ENCODE measurements around the gene BANP.
"Not testable (repeated sequence)": the region's sequence is repeated elsewhere in the genome, so short reads cannot be mapped to it uniquely, and the experiment has no call there.

BANP gene

DNA sequence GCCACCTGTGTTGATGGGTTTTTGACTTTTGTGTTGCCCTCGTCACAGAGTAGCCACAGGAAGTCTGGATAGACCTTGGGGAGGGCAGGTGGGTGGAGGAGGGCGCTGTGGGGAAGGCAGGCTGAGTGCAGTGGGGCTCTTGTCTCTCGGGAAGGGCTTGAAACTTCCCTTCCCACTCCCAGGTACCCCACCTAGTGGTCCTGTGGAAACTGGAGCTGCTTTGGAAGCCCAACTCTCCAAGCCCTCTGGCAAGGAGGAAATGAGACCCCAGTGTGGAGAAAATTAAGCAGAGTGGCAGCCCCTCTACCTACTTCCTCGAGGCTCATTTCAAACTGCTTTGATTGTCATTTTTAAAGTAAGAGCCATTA lies 24.1 kb upstream of the BANP start:
- DNase-seq (ENCODE audit: low read depth) = no peak

DNA sequence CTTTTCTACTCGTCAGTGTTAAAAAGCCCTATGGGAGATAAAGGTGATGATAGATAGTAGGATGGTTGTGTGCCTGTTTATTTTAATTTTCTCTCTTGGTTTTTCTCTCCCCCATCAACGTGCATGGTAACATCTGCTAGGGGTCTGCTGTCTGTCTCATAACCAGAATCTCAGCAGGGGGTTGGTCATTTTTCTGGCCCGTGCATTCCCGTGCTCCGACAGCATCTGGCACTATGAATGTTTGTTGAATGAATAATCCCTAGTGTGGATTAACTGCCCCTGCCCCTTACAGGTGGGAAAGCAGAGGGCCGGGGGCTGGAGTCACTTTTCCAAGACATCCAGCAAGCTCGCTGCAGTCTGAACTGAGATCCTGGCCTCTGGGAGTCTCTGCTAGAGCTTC lies 21.2 kb upstream of the BANP start:
- DNase-seq (ENCODE audit: low read depth) = no peak

DNA sequence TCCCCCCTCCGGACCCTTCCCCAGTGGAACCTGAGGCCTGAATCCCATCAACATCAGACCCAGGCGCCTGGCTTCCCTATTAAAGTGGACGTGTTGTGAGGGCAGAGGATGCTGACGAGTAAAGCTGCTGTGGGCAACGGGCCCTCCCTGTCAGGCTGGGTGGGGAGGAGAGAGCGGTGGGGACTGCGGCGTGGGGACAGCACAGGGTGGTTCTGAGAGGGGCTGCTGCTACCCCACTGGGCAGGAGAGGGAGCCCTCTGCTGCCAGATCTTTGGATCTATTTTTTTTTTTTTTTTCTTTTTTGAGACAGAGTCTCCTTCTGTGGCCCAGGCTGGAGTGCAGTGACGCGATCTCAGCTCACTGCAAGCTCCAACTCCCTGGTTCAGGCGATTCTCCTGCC lies 20.8 kb upstream of the BANP start:
- no peak for DNase-seq (ENCODE audit: low read depth)

DNA sequence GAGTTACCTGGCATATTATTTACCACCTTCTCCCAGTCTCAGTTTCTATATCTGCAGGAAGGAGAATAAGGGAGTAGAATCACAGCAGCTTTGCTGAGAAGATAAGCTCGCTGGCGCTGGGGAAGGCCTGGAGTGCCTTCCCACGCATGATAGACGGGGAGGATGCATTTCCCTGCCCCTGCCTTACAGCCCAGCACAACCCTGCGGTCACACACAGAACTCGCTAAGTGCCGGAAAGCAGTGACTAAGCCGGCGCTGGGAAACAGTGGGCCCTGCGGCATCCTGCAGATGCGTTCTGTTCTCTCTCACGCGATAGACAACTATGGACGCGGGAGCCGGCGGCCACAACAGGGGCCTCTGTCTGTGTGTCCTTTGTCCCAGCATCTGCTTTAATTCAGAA lies 19.7 kb upstream of the BANP start:
- no peak for DNase-seq (ENCODE audit: low read depth)

DNA sequence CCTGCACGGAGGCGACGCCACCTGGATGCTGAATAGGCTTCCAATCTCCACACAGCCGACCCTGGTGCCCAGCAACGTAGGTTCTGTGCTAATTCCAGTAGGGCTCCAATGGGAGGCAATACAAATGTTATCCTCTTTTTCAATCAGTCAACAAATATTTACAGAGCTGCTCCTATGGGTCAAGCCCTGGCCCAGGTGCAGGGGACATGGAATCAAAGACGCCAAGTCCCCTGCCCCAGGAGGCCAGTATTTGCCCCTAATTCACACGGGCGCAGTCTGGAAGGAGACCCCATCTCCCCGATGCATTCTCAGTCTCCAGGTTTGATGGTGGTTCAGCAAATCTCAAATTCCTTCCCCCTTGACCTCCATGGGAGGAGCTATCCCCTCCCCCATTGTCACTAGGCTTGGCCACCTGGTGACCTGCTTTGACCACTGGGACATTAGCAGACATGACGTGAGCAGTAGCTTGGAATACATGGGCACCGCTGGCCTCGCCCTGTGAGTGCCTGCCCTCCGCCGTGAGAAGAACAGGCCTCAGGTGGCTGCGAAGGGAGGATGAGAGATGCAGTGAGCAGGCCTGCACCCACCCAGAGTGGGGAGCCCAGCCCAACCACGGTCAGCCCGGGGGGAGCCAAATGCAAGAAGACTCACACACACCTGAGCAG lies 18.6 kb upstream of the BANP start:
- DNase-seq (ENCODE audit: low read depth) = not testable (repeated sequence)

DNA sequence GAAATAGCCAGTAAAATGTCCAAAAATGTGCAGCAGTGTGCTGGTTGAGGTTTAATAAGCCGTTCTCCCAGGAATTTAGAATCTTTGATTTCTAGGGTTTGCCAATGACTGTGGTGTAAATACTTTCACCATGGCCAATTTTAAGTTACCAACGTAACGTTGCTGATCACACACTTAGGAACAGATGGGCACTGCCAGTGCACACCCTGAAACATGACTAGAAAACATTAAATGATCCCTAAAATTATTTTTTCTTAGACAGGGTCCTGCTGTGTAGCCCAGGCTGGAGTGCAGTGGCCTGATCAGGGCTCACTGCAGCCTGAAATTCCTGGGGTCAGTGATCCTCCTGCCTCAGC lies 18.1 kb upstream of the BANP start:
- DNase-seq (ENCODE audit: low read depth) = no peak

DNA sequence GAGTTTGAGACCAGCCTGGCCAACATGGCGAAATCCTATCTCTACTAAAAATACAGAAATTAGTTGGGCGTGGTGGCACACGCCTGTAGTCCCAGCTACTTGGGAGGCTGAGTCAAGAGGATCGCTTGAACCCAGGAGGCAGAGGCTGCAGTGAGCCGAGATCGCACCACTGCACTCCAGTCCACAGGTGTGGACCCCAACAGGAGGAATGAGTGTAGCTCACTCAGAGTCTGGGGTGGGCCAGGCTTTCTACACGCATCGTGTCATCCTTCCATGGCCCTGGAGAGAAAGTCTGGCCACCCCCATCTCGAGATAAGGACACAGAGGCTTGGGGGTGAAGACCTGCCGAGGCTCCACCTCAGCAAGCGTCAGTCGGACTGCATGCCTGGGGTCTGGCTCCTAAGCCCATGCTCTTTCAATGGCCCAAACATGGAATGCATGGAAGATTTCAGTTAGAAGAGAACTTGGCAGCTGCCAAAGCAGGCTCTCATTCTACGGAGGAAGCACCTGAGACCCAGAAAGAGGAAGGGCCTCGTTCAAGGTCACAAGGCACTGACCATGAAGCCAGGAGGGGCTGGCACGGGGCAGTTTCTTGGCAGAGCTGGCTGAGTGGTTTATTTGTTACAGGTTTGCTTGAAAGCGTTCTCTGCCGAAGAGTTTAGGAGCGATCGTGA lies 16.3 kb upstream of the BANP start:
- not testable (repeated sequence) for DNase-seq (ENCODE audit: low read depth)

DNA sequence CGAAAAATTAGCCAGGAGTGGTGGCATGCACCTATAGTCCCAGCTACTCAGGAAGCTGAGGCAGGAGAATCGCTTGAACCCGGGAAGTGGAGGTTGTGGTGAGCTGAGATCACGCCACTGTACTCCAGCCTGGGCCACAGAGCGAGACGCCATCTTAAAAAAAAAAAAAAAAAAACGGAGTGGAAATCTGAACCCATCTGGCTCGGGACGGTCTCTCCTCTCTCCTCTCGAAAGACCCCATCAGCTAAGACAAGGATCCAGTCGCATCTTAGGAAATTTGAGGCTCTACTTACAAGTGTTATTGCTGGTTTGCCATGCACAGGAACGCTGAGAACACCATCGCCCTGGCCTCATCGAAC lies 15.2 kb upstream of the BANP start:
- DNase-seq (ENCODE audit: low read depth) = not testable (repeated sequence)

DNA sequence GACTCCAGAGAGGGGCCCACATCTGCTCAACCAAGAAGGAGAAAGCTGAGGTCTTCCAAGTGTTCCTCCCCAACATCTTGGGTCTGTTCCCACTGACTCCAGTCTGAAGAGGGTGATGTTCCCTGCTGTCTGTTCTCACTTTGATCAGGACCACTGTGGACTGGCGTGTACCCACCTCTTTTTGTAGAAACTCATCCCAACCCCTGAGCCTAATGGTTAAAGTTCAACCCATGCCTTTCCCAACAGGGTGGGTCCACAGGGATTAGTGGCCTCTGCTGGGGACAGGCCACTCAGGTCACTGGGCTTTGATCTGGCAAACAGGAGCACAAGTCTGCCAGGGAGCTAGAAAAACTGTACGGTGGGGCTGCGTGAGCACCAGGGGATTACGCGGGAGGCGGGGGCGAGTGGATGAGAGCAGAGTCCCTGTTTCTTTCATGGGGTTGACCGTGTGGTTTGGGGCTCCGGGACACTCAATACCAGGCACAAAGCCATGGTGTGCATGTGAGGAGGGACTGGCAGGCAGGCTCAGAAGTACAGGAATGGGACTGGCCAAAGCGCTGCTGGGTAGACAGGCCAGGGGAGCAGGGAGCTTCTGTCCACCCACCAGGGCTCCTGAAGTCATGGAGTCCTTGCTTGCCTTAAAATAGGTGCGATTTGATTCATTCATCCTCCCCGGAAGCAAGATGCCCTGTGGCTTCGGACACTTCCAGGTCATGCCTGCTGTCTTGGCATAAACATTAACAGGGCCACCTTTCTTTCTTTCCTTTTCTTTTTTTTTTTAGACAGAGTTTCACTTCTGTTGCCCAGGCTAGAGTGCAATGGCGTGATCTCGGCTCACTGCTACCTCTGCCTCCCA lies 14.6 kb upstream of the BANP start, which contains the start of gene CA5A:
Gene CA5A, minus strand, starts transcription at position 155 of the 856 bp plus-strand sequence. Its CDS starts 79 bp downstream, at position 76.
- DNase-seq (ENCODE audit: low read depth) = no peak

DNA sequence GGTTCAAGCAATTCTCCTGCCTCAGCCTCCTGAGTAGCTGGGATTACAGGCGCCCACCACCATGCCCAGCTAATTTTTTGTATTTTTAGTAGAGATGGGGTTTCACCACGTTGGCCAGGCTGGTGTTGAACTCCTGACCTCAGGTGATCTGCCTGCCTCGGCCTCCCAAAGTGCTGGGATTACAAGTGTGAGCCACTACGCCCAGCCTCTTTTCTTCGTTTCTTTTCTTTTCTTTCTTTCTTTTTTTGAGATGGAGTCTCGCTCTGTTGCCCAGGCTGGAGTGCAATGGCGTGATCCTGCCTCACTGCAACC lies 14.0 kb upstream of the BANP start:
- not testable (repeated sequence) for DNase-seq (ENCODE audit: low read depth)

DNA sequence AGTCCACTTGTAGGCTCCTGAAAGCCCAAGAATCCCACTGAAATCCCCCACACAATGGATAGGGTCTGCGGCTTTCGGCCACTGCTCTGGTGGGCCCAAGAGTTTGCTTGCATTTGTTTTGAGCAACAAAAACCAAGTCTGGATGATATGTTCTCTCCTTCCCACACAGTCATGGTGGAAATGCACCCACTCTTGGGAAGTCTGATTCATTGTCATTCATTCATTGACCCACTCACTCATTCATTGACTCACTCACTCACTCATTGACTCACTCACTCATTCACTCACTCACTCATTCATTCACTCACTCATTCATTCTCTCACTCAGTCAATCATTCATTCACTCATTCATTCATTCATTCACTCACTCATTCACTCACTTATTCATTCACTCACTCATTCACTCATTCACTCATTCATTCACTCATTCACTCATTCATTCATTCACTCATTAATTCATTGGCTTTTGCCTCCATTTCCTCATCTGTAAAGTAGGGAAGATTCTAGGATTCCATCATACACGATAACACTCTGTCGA lies 12.8 kb upstream of the BANP start:
- DNase-seq (ENCODE audit: low read depth) = no peak

DNA sequence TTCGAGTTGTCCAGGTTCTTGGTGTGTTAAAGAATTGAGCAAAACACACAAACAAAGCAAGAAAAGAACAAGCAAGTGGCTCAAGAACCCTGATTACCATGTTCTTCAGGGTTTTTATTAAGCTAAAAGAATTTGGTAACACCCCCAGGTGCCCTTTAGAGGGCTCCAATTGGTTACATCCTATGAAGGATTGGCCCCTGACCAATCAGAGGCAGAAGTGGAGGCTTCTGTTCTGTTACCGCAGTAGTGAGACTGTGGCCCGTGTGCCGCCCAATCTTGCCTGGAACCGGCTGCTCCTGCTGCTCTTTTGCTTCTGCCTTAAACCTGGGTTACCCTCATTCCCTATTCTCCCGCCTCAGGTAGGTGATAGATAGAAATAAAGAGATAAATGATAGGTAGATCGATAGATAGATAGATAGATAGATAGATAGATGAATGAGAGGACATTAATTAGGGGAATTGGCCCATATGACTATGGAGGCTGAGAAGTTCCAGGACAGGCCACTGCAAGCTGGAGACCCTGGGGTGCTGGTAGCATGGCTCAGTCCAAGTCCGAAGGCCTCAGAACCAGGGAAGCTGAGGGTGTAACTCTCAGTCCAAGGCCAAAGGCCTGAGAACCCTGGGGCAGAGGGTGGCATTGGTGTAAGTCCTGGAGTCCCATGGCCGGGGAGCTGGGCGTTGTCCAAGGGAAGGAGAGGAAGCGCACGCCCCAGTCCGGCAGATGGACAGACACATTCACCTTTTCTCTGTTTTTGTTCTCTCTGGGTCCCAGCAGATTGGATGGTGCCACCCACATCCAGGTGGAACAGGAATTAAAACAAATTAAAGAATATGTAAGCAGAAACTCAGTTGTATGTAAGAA lies 11.4 kb upstream of the BANP start:
- DNase-seq (ENCODE audit: low read depth) = no peak

DNA sequence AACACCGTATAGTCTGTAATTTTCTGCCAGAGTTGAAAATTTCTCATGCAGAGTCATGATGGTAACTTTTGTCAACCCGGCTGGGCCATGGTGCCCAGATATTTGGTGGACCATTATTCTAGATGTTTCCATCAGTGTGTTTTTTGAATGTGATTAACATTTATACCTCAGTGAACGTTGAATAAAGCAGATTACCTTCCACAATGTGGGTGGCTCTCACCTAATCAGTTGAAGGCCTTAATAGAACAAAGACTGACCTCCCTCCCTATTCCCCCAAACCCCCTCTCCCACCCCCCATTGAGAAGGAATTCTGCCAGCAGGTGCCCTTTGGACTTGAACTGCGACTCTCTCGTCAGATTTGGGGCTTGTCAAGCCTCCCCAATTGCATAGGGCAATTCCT lies 8.6 kb upstream of the BANP start:
- DNase-seq (ENCODE audit: low read depth) = no peak

DNA sequence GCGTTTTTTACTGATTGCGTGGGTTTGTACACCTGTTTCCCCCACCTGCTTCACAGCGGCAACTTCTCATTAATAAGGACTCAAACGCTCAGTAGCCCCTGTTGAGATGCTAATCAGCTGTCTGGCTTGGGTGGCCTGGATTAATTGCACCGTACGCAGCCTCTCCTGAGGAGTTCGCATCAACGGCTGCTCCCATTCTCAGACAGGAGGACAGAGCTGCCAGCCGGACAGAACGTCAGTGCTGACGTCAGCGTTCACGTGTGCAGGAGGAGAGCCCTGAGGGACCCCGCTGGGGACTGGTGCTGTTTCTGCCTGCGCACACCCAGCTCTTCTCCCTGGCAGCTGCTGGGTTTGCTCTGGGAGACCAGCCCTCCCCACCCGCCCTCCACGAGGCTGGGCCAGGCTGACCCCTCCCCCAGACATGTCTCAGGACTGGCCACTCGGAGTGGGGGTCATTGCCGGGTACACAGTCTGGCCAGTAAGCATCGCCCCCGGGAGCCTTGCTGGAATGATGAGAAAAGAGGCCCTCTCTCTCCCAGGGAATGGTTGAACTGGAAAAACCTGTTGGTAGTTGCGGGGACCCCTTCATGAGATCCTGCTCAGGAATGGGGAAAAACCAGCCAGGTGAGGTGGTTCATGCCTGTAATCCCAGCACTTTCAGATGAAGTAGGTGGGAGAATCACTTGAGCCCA lies 5.7 kb upstream of the BANP start:
- no peak for DNase-seq (ENCODE audit: low read depth)

DNA sequence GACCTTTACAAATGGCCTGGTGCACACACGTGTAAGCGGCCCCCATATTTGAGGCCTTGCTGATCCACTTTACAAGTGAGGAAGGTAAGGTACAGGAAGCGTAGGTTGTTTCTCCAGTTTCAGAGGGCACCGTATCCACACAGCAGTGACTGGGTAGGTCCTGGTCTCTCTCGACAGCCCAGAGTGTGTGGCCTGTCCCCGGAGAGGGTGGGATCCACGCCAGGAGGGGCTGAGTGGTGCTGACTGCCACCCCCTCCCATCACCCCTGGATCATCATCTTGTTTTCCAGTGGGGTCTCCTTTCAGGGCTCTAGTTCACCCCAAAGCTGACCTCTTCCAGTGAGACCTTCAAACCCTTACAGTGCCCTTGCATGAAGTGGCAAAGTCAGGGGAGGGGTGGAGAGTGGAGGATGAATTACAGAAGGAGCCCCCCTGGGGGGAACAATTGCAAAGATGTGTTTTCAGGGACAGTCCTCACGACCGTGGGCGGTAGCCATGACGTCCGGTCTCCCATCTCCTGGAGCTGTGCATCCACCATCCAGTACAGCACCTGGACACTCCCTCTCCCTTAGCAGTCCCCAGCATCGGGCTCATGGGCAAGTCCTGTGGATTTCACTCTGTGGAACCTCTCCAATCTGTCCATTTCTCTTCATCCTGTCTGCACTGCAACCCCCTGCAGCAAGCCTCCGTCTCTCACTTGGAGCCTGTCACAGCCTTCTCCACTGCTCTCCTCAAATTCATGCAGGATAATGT lies 4.5 kb upstream of the BANP start:
- DNase-seq (ENCODE audit: low read depth) = no peak

DNA sequence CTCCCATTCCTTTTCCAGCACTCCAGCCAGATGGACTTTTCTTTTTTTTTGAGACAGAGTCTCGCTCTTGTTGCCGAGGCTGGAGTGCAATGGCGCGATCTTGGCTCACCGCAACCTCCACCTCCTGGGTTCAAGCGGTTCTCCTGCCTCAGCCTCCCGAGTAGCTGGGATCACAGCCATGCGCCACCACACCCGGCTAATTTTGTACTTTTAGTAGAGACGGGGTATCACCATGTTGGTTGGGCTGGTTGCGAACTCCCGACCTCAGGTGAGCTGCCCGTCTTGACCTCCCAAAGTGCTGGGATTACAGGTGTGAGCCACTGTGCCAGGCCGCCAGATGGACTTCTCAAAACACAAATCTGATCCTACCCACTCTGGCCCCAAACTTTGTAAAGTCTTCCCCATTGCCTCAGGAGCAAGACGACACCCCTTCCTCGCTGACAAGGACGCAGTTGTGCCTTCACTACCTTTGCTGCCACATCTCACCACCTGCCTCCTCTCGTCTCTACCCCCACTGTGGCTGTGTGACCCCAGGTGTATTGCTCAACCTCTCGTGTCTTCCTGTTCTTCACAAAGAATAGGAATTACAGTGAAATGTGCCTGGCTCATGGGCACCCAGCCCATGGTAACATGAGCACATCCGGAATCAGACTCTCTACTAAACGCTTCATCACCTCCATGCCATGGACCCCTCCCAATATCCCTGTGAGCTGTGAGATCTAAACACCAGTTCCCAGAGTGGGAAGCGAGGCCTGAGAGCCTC lies 3.7 kb upstream of the BANP start:
- no peak for DNase-seq (ENCODE audit: low read depth)

DNA sequence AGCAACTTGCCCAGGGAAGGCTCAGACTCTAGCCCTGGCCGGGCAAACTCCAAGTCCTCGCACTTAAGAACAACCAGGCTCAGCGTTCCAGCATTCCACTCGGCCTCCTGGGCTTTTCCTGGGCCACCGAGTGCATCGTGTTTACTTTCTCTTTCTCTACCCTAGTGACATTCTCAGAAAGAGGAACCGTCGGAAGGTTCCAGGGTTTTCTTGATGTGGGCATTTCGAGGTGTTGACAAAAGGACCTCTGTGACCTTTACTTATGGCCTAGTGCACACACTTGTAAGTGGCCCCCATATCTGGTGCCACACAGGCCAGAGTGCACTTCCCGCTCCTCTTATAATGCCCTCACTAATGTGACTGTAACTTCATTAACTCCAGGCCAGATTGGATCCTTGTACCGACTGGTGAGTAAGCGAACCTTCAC lies 3.1 kb upstream of the BANP start:
- no peak for DNase-seq (ENCODE audit: low read depth)

DNA sequence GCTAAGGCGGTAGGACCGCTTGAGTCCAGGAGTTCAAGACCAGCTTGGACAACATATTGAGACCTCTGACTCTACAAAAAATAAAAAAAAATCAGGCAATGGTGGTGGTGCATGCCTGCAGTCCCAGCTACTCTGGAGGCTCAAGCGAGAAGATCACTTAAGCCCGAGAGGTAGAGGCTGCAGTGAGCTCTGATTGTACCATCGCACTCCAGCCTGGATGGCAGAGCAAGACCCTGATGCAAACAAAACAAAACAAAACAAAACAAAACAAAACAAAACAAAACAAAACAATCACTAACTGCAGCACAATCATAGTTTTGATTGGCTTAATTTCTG lies 2.5 kb upstream of the BANP start:
- no peak for DNase-seq (ENCODE audit: low read depth)

DNA sequence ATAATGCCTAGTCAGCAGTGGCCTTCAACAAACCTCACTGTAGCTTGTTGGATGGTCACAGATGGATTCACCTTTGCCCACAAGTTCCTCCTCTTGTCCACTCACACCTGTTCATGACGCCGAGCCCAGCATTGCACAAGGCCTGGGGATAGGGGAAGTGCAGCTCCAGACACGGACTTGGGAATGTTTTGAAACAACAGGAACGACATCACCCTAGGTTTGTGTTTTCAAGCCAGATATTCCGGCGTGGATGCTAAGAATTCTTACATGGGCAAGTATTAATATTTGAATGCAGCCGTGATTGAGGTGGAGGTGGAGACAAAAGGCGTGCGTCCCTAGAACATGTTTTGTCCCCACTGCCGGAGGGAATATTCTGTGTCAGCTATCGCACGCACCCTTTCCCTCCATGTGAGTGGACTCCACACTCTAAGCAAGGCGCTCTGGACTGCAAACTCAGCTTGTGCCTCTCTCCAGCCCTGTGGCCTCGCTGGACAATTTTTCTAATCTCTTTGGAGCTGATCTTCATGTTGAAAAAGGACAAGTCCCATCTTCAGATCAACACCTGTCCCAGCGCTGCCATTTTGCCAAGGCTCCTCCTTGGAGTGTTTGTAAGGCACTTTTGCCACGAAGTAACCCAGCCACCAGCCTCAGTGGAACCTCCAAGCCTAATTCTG lies 2.0 kb upstream of the BANP start:
- no peak for DNase-seq (ENCODE audit: low read depth)
